ENCODE measurements around the gene PCDHGA6.

PCDHGA6 gene

DNA sequence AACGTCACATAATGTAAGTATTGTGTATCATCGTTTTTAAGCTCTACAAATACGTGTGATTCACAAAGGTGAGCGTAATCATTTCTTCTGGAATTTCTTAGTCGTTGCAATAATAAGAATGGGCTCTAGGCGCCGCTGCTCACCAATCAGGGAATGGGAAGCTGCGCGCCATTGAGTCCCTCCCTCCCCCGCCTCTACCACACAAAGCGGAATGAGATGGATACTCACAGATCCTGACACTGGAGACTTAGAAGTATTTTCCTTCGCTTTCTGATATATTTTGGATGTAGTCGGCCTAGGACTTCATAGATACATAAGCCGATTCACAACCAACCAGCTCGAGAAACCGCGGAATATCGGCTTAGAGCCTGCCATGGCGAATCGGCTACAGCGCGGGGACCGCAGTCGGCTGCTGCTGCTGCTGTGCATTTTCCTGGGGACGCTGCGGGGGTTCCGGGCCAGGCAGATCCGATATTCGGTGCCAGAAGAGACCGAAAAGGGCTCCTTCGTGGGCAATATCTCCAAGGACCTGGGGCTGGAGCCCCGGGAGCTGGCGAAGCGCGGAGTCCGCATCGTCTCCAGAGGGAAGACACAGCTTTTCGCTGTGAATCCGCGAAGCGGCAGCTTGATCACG, 47.3 kb downstream of the PCDHGA6 start, which contains the start of gene PCDHGA11:
Gene PCDHGA11, plus strand, starts transcription at position 197 of the 634 bp plus-strand sequence. Its CDS starts 177 bp downstream, at position 374.
- DNase-seq (ENCODE audit: low read depth) = no peak

GRCh38 chr5:141421489-141421855, 47.8 kb downstream of the PCDHGA6 start:
- no peak for DNase-seq (ENCODE audit: low read depth)

GRCh38 chr5:141422742-141423291, 49.1 kb downstream of the PCDHGA6 start:
- no peak for DNase-seq (ENCODE audit: low read depth)

GRCh38 chr5:141427783-141428426, 54.2 kb downstream of the PCDHGA6 start:
- DNase-seq (ENCODE audit: low read depth) = no peak
